UCSD-AML1 (cell line): Measurements from ENCODE around the gene TBX1.

Experiments
- DNase-seq: peaks from one replicate; lab custom pipeline; 2025; ENCODE audit not compliant: unreplicated experiment; lab: John Stamatoyannopoulos, UW

The TBX1 gene

GRCh38 chr22:19751497-19752245, 8.9 kb upstream of the TBX1 start:
- no peak for DNase-seq

GRCh38 chr22:19753090-19753842, 7.3 kb upstream of the TBX1 start:
- no peak for DNase-seq

GRCh38 chr22:19753996-19754700, 6.4 kb upstream of the TBX1 start:
- no peak for DNase-seq

DNA sequence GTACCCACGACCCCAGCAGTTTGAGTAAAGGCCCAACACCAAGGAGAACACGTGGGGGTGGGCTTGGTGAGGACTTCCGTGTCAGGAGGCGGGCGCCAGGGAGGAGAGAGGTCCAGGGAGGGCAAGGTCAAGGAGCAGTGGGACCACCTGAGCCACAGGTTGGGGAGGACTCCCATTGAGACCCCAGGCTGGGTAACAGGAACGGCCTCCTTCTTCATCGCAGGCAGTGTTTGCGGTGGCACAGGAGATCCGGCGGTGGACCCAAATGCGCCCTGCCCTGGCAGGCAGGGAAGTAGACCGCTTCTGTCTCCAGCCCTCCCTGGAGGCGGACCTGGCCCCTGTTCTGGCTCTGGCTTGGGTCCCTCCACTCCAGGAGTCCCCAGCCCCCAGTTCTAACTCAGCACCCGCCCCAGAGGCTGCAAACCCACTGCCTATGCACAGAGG, 5.9 kb upstream of the TBX1 start:
- DNase-seq, result no peak

GRCh38 chr22:19755145-19755710, 5.3 kb upstream of the TBX1 start:
- DNase-seq, result no peak

- DNase-seq, result no peak
Measured at GRCh38 chr22:19755722-19756287, 4.8 kb upstream of the TBX1 start.

DNA sequence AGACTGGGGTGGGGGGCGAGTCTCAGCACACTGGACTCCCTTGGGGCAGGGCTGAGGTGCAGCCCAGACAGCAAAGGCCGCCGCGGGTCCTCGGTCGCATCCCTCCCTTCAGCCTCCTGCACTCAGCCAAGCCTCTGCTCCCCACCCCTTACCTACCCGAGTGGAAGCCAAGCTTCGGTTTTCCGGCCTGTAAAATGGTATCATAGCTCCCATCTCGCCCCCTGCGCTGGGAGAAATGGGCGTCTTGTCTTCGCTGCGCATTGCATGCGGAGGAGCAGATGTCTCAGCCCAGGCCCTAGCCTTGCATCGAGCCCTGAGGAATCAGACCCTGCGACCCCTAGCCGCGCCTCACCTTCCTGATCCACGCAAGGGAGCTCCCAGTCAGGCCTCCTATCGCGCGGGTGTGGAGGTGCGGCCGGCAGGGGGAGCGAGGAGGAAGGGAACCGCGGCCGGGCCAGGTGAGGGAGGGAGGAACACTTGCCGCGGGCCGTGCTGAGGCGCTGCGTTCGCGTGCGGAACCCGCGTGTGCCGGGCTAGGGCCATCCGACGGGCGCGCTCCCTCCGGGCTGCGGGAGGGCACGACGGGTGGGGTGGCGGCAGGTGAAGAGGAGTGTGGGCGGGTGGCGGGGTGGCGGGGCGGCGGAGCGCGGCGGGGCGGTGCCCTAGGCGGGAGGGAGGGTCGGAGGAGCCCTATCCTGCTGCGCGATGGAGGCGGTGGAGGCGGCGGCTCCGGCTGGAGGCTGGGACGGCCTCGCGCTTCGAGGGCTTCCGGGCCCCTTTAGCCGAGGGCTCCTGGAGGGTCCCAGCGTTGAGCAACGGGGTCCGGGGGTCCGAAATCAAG, 4.1 kb upstream of the TBX1 start:
- DNase-seq, result peak; percentile 37

DNA sequence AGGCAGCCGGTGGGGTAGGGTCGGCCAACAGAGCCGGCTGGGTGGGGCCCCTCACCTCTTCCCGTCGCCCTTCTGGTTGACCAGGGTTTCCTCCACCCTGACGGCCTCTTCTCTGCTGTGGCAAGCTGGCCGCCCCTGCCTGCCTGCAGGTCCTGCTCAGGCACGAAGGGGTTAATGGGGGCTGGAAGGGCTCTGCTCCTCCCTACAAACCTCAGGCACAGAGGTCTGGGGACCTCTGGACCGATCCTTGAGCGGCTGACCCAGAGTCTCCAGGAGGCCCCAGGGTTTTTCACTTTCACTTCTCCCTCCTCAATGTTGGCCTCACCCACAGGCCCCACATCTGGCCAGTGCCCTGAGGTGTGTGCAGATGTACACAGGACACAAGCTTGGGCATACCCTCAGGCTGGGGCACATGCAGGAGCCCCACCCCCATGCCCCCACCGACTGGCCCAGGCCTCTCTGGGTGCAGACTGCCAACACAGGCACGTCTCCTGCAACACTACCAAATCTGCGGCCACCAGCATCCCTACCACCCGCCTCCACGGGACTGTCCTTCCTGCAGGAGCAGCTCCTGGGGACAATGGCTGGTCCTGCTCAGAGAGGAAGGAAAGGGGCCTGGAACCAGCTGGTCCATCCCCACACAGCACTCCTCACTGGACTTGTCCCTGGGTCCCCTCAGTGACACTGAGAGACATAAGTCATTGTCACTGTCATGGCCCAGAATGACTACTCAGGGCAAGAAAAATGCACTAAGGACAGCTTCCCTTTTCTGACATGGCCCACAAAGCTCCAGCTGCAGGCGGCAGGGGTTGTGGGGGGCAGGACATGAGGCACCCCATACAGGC, 3.2 kb upstream of the TBX1 start:
- no peak for DNase-seq

DNA sequence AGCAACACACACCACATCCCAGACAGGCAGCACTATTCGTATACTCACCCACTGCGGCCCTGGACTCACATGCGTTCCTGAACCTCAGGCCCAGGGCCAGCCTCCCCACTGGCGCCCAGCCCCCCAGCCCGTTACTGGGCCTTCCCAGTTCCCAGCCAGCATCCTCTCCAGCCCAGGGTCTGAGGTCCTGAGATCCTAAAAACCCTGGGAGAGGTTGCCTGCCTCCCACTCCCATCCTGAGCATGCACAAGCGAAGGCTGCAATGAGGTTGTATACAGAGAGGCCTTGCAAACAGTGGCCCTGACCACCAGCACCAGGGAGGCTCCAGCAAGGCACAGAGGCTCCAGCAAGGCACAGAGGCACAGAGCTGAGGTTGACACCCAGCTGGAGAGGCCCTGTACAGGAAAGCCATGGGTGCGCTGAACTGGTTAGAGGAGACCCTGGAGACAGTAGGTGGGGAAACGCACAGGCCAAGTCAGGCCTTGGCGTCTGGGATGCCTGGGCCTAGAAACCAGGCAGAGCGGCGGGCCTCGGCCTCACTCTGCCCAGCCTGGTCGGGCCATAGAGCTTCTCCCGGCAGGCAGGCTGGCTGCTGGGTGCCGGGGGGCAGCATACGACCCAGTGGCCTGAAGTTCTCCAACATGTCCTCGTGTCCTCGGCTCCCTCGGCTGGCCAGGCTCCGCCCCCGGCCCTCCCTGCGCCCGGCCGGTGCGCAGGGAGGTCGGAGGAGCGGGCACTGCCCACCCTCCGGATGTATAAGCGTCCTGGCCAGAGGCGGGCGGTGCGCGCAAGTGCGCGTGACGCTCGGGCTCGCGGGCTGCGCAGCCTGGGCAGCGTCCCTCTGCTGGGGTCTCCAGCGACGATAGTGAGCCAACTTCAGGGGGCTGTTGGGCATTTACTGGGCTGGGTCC, 2.3 kb upstream of the TBX1 start:
- no peak for DNase-seq

GRCh38 chr22:19758896-19759426, 1.6 kb upstream of the TBX1 start:
- DNase-seq, result no peak

- no peak for DNase-seq
Measured at GRCh38 chr22:19759427-19760057, 1.0 kb upstream of the TBX1 start.

DNA sequence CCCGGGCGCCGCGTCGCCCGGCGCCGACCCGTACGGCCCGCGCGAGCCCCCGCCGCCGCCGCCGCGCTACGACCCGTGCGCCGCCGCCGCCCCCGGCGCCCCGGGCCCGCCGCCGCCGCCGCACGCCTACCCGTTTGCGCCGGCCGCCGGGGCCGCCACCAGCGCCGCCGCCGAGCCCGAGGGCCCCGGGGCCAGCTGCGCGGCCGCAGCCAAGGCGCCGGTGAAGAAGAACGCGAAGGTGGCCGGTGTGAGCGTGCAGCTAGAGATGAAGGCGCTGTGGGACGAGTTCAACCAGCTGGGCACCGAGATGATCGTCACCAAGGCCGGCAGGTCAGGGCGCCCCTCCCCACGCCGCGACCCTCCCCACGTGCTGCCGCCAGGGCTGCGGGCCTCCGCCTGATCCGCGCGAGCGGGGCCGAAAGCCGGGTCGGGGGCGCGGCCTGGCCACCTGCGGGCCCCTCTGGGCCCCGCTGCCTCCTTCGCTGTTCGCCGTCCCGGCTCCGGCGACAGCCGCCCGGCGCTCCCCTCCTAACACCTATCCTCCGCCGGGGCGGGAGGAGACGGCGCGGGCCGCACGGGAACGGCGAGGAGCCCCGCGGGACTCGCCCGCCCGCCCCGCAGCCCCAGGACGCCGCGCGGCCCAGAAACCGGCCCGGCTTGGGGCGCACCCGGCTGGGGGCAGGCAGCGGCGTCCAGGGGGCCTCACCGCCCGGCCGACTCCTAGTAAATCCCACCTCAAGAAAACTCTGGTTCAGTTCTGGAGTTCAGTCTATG, 560 bp downstream of the TBX1 start:
- no peak for DNase-seq

DNA sequence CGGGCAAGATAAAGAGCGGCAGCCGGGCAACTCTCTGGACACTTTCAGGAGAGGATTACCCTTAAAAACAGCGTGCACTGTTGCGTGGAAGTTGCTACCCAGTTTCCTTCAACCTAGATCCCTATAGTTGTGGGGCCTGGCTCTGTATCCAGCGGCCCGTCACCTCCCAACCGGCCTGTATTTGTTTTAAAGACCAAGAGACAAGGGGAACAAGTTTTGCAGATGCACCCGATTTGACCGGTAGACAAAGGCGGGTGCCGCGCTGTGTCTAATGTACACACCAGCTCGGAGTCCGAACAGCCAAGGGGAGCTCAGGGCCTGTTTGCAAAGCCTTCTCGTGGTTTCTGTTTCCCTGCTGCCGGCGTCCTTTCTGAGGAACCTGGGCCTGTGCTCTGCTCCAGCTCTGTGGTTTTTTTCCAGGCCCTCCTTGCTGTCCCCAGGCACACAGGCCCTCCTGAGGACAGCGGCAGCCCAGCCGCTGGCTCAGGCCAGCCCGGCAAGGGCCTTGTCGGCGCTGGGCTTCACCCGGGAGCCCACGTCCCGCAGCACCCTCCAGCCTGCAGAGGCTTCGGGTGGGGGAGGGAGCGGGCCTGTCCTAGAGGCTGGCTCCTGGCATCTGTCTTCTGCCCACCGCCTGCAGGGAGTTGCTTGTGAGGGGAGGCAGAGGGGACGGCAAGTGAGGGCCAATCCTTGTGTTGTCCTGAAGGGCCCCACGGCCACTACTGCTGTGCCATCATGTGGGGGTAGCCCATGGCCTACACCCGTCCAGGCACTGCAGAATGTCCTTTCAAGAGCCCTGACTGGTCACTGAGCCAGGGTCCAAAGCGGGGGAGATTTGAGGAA, 1.4 kb downstream of the TBX1 start:
- DNase-seq, result no peak

DNA sequence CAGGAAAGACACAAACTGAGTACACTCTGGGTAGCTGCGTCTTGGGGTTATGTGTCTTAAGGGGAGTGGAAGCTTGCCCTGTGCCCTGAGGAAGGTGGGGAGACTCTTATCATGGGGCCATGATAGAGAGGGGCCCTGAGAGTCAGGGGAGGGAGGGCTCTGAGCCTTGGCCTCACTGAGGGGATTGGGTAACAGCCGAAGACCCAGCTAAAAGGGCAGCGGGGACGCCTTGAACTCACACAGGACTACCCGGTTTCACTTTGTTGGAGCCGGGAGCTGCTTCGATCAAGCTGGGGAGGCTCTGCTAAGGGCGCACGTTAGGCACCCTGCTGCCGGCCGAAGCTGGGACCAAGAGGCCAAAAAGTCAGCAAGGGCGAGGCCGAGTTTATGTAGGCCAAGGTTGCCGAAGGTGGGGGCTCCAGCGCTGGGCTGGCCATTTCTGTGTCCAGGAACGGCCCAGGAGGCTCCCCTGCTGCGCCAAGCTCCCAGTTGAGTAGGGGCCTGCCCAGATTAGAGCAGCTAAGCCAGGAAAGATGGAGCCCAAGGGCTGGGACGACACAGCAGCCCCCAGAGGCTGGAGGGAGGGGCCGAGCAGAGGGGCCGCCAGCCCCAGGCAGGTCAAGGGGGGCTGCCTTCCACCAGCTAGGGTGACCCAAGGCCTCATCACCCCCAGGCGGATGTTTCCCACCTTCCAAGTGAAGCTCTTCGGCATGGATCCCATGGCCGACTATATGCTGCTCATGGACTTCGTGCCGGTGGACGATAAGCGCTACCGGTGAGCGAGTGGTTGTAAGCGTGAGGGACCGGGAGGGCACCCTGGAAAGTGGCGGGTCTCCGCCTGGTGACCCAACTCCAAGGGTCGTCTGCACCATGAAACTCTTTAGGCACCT, 2.2 kb downstream of the TBX1 start:
- DNase-seq, result no peak
